ENCODE results near the gene A2ML1. TPM values are rescaled to one million over a fixed set of nuclear protein-coding genes. Genes with fewer than 3 reads are reported as not detected.
"Not testable (repeated sequence)": the region's sequence is repeated elsewhere in the genome, so short reads cannot be mapped to it uniquely, and the experiment has no call there.

The A2ML1 gene
- polyA plus RNA-seq, 1 experiment, result not detected

GRCh38 chr12:8781381-8782127 lies 40.9 kb upstream of the A2ML1 start:
- Histone ChIP-seq H3K27ac (ENCODE audit: low read depth, low read length) (no peak overlapping the region), H3K9me3 (ENCODE audit: control insufficient read depth, insufficient read depth, low read length) (no peaks in the 10 kb centered on the region), H3K27me3 (ENCODE audit: control insufficient read depth, insufficient read depth, low read length) (no peaks in the 10 kb centered on the region), H3K4me3 (ENCODE audit: low read depth, low read length) (no peak overlapping the region)
- no peak for DNase-seq (ENCODE audit: low read depth, low spot score)
- POLR2A ChIA-PET, result no interaction called here
- TF ChIP-seq CTCF (IDR thresholded peaks at IDR 0.05; ENCODE audit: low read depth, low read length), result no peak
- CTCF ChIA-PET, result interaction anchor here (1.3 to 1.4 kb wide), 3 partner anchors 42 to 110 kb away, joined by 3 to 5 read pairs (median 3); no protein-coding TSS in a partner anchor

GRCh38 chr12:8784290-8784888 lies 38.0 kb upstream of the A2ML1 start:
- Histone ChIP-seq H3K27me3 (ENCODE audit: control insufficient read depth, insufficient read depth, low read length) (no peaks in the 10 kb centered on the region), H3K4me3 (ENCODE audit: low read depth, low read length) (no peak overlapping the region), H3K9me3 (ENCODE audit: control insufficient read depth, insufficient read depth, low read length) (no peaks in the 10 kb centered on the region), H3K27ac (ENCODE audit: low read depth, low read length) (no peak overlapping the region)
- no peak for DNase-seq (ENCODE audit: low read depth, low spot score)
- CTCF ChIA-PET, result interaction anchor here (1.2 to 2.0 kb wide), 3 partner anchors 39 to 255 kb away, joined by 3 to 4 read pairs (median 3); no protein-coding TSS in a partner anchor
- no peak for TF ChIP-seq CTCF (IDR thresholded peaks at IDR 0.05; ENCODE audit: low read depth, low read length)
- POLR2A ChIA-PET, result no interaction called here

GRCh38 chr12:8785499-8785898 lies 36.9 kb upstream of the A2ML1 start:
- TF ChIP-seq CTCF (IDR thresholded peaks at IDR 0.05; ENCODE audit: low read depth, low read length), result no peak
- no peak overlapping the region for H3K4me3 ChIP-seq (ENCODE audit: low read depth, low read length)

GRCh38 chr12:8787206-8787605 lies 35.2 kb upstream of the A2ML1 start:
- H3K27ac ChIP-seq (ENCODE audit: low read depth, low read length); CTCF ChIA-PET; DNase-seq (ENCODE audit: low read depth, low spot score); H3K4me3 ChIP-seq (ENCODE audit: low read depth, low read length); H3K27me3 ChIP-seq (ENCODE audit: control insufficient read depth, insufficient read depth, low read length); POLR2A ChIA-PET; H3K9me3 ChIP-seq (ENCODE audit: control insufficient read depth, insufficient read depth, low read length): not testable (repeated sequence)

More at GRCh38 chr12:8785499-8785898, 36.9 kb upstream of the A2ML1 start:
- Histone ChIP-seq H3K27me3 (ENCODE audit: control insufficient read depth, insufficient read depth, low read length) (no peaks in the 10 kb centered on the region), H3K9me3 (ENCODE audit: control insufficient read depth, insufficient read depth, low read length) (no peaks in the 10 kb centered on the region), H3K27ac (ENCODE audit: low read depth, low read length) (no peak overlapping the region)
- ChIA-PET POLR2A (no interaction called here), CTCF (interaction anchor here (1.2 kb wide), 1 partner anchor 75 kb away, joined by 3 read pairs; no protein-coding TSS in a partner anchor)
- DNase-seq (ENCODE audit: low read depth, low spot score), result no peak

GRCh38 chr12:8788706-8789105 lies 33.7 kb upstream of the A2ML1 start:
- POLR2A ChIA-PET; H3K27ac ChIP-seq (ENCODE audit: low read depth, low read length); H3K9me3 ChIP-seq (ENCODE audit: control insufficient read depth, insufficient read depth, low read length); H3K4me3 ChIP-seq (ENCODE audit: low read depth, low read length); CTCF ChIA-PET; DNase-seq (ENCODE audit: low read depth, low spot score); H3K27me3 ChIP-seq (ENCODE audit: control insufficient read depth, insufficient read depth, low read length): not testable (repeated sequence)

GRCh38 chr12:8789341-8790013 lies 32.9 kb upstream of the A2ML1 start:
- H3K27ac ChIP-seq (ENCODE audit: low read depth, low read length); POLR2A ChIA-PET; DNase-seq (ENCODE audit: low read depth, low spot score); H3K27me3 ChIP-seq (ENCODE audit: control insufficient read depth, insufficient read depth, low read length); CTCF ChIA-PET; H3K4me3 ChIP-seq (ENCODE audit: low read depth, low read length); H3K9me3 ChIP-seq (ENCODE audit: control insufficient read depth, insufficient read depth, low read length): not testable (repeated sequence)

GRCh38 chr12:8793226-8793625 lies 29.2 kb upstream of the A2ML1 start:
- CTCF ChIA-PET; DNase-seq (ENCODE audit: low read depth, low spot score); H3K27me3 ChIP-seq (ENCODE audit: control insufficient read depth, insufficient read depth, low read length); H3K27ac ChIP-seq (ENCODE audit: low read depth, low read length); POLR2A ChIA-PET; H3K9me3 ChIP-seq (ENCODE audit: control insufficient read depth, insufficient read depth, low read length); H3K4me3 ChIP-seq (ENCODE audit: low read depth, low read length): not testable (repeated sequence)

GRCh38 chr12:8794611-8795010 lies 27.8 kb upstream of the A2ML1 start:
- H3K4me3 ChIP-seq (ENCODE audit: low read depth, low read length); H3K27ac ChIP-seq (ENCODE audit: low read depth, low read length); H3K27me3 ChIP-seq (ENCODE audit: control insufficient read depth, insufficient read depth, low read length); POLR2A ChIA-PET; DNase-seq (ENCODE audit: low read depth, low spot score); H3K9me3 ChIP-seq (ENCODE audit: control insufficient read depth, insufficient read depth, low read length); CTCF ChIA-PET: not testable (repeated sequence)
